ENCODE measurements around the gene OTUD3. TPM values are rescaled to one million over a fixed set of nuclear protein-coding genes. Genes with fewer than 3 reads are reported as not detected.

OTUD3 gene
- total RNA-seq (2022) (15.1 and 15.6 TPM in 2 replicates), Bru-seq, nascent RNA (percentile 82 among the genes with signal in this experiment), BruChase-seq, experiment 1, labeled RNA remaining after a 2-hour chase (percentile 87 among the genes with signal in this experiment), BruChase-seq, experiment 2, labeled RNA remaining after a 6-hour chase (percentile 83 among the genes with signal in this experiment)
- long read RNA-seq, full-length matches to known transcripts = 1 of 7 reads
- long read RNA-seq, partial matches to known transcripts = 1 of 7 reads
- long read RNA-seq, other reads (novel, unspliced or antisense) = 5 of 7 reads

- Mint-ChIP-seq H3K4me1 (ENCODE audit: low read depth, unreplicated experiment) (peaks cover 12% of the 10 kb centered on the region), H3K27ac (ENCODE audit: unreplicated experiment) (peak within 1 kb of the TSS; percentile 9), H3K27me3 (ENCODE audit: insufficient read depth, unreplicated experiment) (no peaks in the 10 kb centered on the region), H3K9me3 (ENCODE audit: unreplicated experiment) (no peaks in the 10 kb centered on the region), H3K4me3 (ENCODE audit: unreplicated experiment) (peak within 1 kb of the TSS; percentile 70), H3K36me3 (ENCODE audit: insufficient read depth, unreplicated experiment) (no peaks in the 10 kb centered on the region)
- BruUV-seq (replicated peaks) = no TSS peak
- POLR2A ChIA-PET = interaction anchor here (0.6 kb wide), 3 partner anchors 479 to 833 kb away, joined by 4 to 7 read pairs (median 6); no protein-coding TSS in a partner anchor
- intact Hi-C loops (cut with micrococcal nuclease; ENCODE audit: unreplicated experiment) = no loop called here
- DNase-seq = peak; percentile 94
- H3K9me3 ChIP-seq = no peaks in the 10 kb centered on the region
- H3K4me3 ChIP-seq (ENCODE audit: low read depth, low read length) = peak within 1 kb of the TSS; percentile 81
- 0 out of 2 replicates have a peak, but pooled peaks cover 5% of the 10 kb centered on the region for H3K4me1 ChIP-seq
- CTCF ChIA-PET = interaction anchor here (0.6 to 2.3 kb wide), 8 partner anchors 8 to 269 kb away, joined by 3 to 10 read pairs (median 4); partner anchors contain the start of gene RNF186
- TF ChIP-seq CTCF (IDR thresholded peaks at IDR 0.05; ENCODE audit: insufficient read depth in 1 of 2, low read depth in 1 of 2, low read length in 1 of 2, severe bottlenecking in 1 of 2, unreplicated experiment in 1 of 2) = peak; percentile 73 to 80
- H3K36me3 ChIP-seq (ENCODE audit: control insufficient read depth, insufficient read depth, low read length) = no peaks in the 10 kb centered on the region
- no peaks in the 10 kb centered on the region for H3K27me3 ChIP-seq (replicated peaks; ENCODE audit: control insufficient read depth, insufficient read depth, low read length)
These were observed at the start of gene OTUD3 for GRCh38 chr1:19882111-19883071. TSS of gene OTUD3 (plus strand) at chr1:19882395. CDS start at chr1:19882514, 119 bp downstream.

DNA sequence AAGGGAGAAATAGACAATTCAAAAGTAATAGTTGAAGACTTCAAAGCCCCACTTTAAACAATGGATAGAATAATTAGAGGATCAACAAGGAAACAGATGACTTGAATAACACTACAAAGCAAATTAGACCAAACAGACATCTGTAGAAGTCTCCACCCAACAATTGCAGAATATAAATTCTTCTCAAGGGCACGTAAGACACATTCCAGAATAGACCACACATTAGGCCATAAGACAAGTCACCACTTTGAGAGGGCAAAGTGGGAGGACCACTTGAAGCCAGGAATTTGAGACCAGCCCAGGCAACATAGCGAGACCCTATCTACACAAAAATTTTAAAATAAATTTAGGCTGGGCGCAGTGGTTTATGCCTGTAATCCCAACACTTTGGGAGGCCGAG lies 46.6 kb upstream of the OTUD3 start:
- H3K27me3 Mint-ChIP-seq (ENCODE audit: insufficient read depth, unreplicated experiment) = peaks cover 5% of the 10 kb centered on the region

More for the DNA sequence above, 46.6 kb upstream of the OTUD3 start:
- H3K36me3 Mint-ChIP-seq (ENCODE audit: insufficient read depth, unreplicated experiment) = no peaks in the 10 kb centered on the region
- H3K27me3 ChIP-seq (replicated peaks; ENCODE audit: control insufficient read depth, insufficient read depth, low read length) = no peaks in the 10 kb centered on the region
- no TSS peak for BruUV-seq (replicated peaks)
- intact Hi-C loops (cut with micrococcal nuclease; ENCODE audit: unreplicated experiment) = no loop called here
- no peak overlapping the region for H3K27ac Mint-ChIP-seq (ENCODE audit: unreplicated experiment)
- CTCF ChIA-PET = interaction anchor here (0.7 kb wide), 1 partner anchor 1970 kb away, joined by 4 read pairs; no protein-coding TSS in a partner anchor
- no peaks in the 10 kb centered on the region for H3K4me1 Mint-ChIP-seq (ENCODE audit: low read depth, unreplicated experiment)
- no peaks in the 10 kb centered on the region for H3K9me3 Mint-ChIP-seq (ENCODE audit: unreplicated experiment)
- H3K4me3 ChIP-seq (ENCODE audit: low read depth, low read length) = no peak overlapping the region
- H3K4me1 ChIP-seq = no peaks in the 10 kb centered on the region
- no peak overlapping the region for H3K4me3 Mint-ChIP-seq (ENCODE audit: unreplicated experiment)
- TF ChIP-seq CTCF (IDR thresholded peaks at IDR 0.05; ENCODE audit: insufficient read depth in 1 of 2, low read depth in 1 of 2, low read length in 1 of 2, severe bottlenecking in 1 of 2, unreplicated experiment in 1 of 2) = no peak
- POLR2A ChIA-PET = no interaction called here
- H3K9me3 ChIP-seq = no peaks in the 10 kb centered on the region
- H3K36me3 ChIP-seq (ENCODE audit: control insufficient read depth, insufficient read depth, low read length) = no peaks in the 10 kb centered on the region
- no peak for DNase-seq

Measured in Caco-2 (cell line).